ENCODE results near the gene F5.

The F5 gene

GRCh38 chr1:169604781-169605560, 18.7 kb upstream of the F5 start:
- Histone ChIP-seq H3K9me3 (ENCODE audit: control insufficient read depth, insufficient read depth, low read length) (no peaks in the 10 kb centered on the region), H3K4me1 (ENCODE audit: insufficient read depth, low read length) (no peaks in the 10 kb centered on the region), H3K9ac (ENCODE audit: low read depth, low read length) (no peak overlapping the region), H3K36me3 (ENCODE audit: insufficient read depth, low read length) (no peaks in the 10 kb centered on the region)

- no peaks in the 10 kb centered on the region for H3K4me1 ChIP-seq (ENCODE audit: insufficient read depth, low read length)
- H3K9ac ChIP-seq (ENCODE audit: low read depth, low read length), result no peak overlapping the region
- H3K9me3 ChIP-seq (ENCODE audit: control insufficient read depth, insufficient read depth, low read length), result no peaks in the 10 kb centered on the region
- no peaks in the 10 kb centered on the region for H3K36me3 ChIP-seq (ENCODE audit: insufficient read depth, low read length)
These were observed 15.0 kb upstream of the F5 start for GRCh38 chr1:169601096-169601881.

DNA sequence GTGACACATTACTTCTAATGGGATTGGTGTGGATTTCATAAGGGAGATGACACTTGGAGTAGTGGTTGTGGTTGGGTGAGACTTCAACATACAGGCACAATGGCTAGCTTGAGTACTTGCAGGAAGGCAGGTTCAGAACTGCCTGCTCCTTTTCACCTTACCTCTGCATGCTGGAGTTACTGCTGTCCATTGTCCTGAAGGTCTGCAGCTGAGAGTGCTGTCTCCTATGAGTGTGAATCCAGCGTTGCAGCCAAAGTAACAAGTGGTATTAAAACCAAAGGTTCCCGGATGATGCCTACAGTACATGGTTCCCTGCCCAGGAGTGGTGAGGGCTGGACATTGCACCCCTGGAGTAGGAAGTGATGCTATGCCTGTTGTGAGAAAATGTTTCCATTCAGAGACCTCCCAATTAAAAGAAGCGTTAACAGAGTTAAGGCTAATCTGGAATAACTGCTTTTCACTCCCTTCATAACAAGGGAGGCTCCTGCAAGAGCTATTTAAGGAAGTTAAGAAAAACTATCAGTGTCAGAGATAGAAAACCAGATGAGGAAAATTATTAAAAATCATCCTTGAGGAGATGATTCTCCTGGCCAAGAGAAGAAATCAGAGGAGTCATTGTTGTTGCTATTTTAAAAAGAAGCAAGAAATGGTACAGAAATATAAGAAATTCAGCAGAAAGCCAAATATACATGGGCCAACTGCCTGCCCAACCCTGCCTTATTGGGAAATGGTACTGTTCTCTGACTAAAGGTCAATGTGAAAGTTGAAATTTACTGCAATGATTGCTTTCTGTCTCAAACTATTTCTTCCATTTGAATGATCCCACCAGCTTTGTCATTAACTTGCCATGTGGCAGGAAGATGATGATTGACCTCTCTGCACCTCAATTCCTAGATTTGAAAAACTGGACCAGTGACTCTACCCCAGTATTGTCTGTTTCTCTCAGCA, 9.8 kb upstream of the F5 start:
- no peak overlapping the region for H3K9ac ChIP-seq (ENCODE audit: low read depth, low read length)
- H3K4me1 ChIP-seq (ENCODE audit: insufficient read depth, low read length), result no peaks in the 10 kb centered on the region
- no peaks in the 10 kb centered on the region for H3K36me3 ChIP-seq (ENCODE audit: insufficient read depth, low read length)
- H3K9me3 ChIP-seq (ENCODE audit: control insufficient read depth, insufficient read depth, low read length), result no peaks in the 10 kb centered on the region

- Histone ChIP-seq H3K4me1 (ENCODE audit: insufficient read depth, low read length) (no peaks in the 10 kb centered on the region), H3K9me3 (ENCODE audit: control insufficient read depth, insufficient read depth, low read length) (no peaks in the 10 kb centered on the region), H3K36me3 (ENCODE audit: insufficient read depth, low read length) (no peaks in the 10 kb centered on the region), H3K9ac (ENCODE audit: low read depth, low read length) (no peak overlapping the region)
These were observed 8.1 kb upstream of the F5 start for GRCh38 chr1:169594391-169594790.

DNA sequence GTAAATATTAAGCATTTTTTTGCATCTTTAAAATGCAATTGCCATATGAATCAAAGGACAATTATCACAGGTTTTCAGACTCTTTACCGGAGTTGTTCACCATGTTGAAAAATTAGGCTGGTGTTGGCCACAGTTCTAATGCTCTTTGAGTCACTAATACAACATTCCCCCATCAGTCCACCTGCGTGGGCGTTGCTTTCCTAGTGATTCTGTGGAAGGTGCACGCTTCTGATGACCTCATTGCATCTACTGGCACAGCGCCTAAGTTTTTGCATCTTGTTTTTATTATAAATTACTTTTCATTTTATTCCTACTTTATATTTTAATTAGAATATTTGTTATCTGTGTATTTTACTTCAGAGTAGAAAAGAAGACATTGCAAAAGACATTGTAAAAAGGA, 4.7 kb upstream of the F5 start:
- no peaks in the 10 kb centered on the region for H3K36me3 ChIP-seq (ENCODE audit: insufficient read depth, low read length)
- H3K4me1 ChIP-seq (ENCODE audit: insufficient read depth, low read length), result no peaks in the 10 kb centered on the region
- H3K9me3 ChIP-seq (ENCODE audit: control insufficient read depth, insufficient read depth, low read length), result no peaks in the 10 kb centered on the region

GRCh38 chr1:169588785-169589485, 2.7 kb upstream of the F5 start:
- H3K4me1 ChIP-seq (ENCODE audit: insufficient read depth, low read length), result no peaks in the 10 kb centered on the region
- H3K9ac ChIP-seq (ENCODE audit: low read depth, low read length), result no peak overlapping the region
- H3K36me3 ChIP-seq (ENCODE audit: insufficient read depth, low read length), result no peaks in the 10 kb centered on the region
- no peaks in the 10 kb centered on the region for H3K9me3 ChIP-seq (ENCODE audit: control insufficient read depth, insufficient read depth, low read length)

More for the DNA sequence above, 4.7 kb upstream of the F5 start:
- no peak overlapping the region for H3K9ac ChIP-seq (ENCODE audit: low read depth, low read length)

GRCh38 chr1:169588112-169588511, 1.8 kb upstream of the F5 start:
- Histone ChIP-seq H3K4me1 (ENCODE audit: insufficient read depth, low read length) (no peaks in the 10 kb centered on the region), H3K9me3 (ENCODE audit: control insufficient read depth, insufficient read depth, low read length) (no peaks in the 10 kb centered on the region), H3K36me3 (ENCODE audit: insufficient read depth, low read length) (no peaks in the 10 kb centered on the region), H3K9ac (ENCODE audit: low read depth, low read length) (no peak overlapping the region)

DNA sequence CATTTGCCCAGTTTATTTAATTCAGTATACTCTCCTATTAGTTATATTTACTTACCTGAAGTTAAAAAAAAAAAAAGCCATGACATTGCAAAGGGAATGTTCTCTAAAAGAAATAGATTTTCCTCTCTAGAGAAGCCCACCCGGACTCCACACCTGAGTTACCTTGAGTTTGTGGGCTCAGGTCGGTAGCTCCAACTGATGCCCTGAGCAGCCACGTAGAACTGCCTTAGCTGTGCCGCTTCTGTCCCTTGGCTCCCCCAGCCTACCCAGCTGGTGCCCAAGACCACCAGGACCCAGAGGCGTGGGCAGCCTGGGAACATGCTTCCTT, 250 bp downstream of the F5 start:
- Histone ChIP-seq H3K4me1 (ENCODE audit: insufficient read depth, low read length) (no peaks in the 10 kb centered on the region), H3K9me3 (ENCODE audit: control insufficient read depth, insufficient read depth, low read length) (no peaks in the 10 kb centered on the region), H3K9ac (ENCODE audit: low read depth, low read length) (peak overlapping the region; percentile 47; the same call in 1 of the 2 replicates), H3K36me3 (ENCODE audit: insufficient read depth, low read length) (no peaks in the 10 kb centered on the region)

GRCh38 chr1:169585181-169585580, 1.1 kb downstream of the F5 start:
- no peaks in the 10 kb centered on the region for H3K36me3 ChIP-seq (ENCODE audit: insufficient read depth, low read length)
- no peak overlapping the region for H3K9ac ChIP-seq (ENCODE audit: low read depth, low read length)
- no peaks in the 10 kb centered on the region for H3K9me3 ChIP-seq (ENCODE audit: control insufficient read depth, insufficient read depth, low read length)
- no peaks in the 10 kb centered on the region for H3K4me1 ChIP-seq (ENCODE audit: insufficient read depth, low read length)

- Histone ChIP-seq H3K36me3 (ENCODE audit: insufficient read depth, low read length) (no peaks in the 10 kb centered on the region), H3K9ac (ENCODE audit: low read depth, low read length) (no peak overlapping the region), H3K4me1 (ENCODE audit: insufficient read depth, low read length) (no peaks in the 10 kb centered on the region), H3K9me3 (ENCODE audit: control insufficient read depth, insufficient read depth, low read length) (no peaks in the 10 kb centered on the region)
These were observed 1.7 kb downstream of the F5 start for GRCh38 chr1:169584483-169585144.

DNA sequence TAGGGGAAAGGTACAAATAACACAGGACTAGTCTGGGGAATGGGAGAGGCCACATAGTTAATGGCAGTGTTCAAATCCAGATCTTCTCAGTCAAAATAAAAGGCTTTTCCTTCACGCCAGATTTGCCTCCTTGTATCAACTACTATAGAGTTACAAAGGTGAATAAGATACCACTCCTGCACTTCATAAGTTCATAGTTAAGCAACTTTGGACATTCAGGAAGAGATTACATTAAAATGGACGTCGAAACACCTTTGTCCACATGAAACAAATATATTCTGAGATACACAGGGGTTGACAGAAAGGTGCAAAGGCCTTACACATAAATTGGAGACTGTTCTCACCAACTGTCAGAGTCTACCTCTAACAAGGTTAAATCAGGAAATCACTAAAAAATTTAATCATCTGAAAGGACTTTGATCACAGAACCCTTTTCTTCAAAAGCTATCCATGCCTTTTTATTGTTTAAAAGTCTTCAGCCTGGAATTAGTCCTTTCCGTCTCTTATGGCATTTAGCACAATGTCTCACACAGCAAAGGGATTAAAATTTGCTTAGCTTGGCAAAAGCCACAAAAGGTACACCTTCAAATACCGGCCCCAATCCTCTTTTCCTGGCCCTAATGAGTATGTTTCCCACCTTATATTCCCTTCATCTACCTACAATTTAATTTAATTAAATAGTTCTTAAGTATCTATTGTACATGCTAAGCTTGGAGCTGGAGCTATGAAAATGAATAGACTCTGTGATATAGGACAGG, 8.1 kb downstream of the F5 start:
- Histone ChIP-seq H3K4me1 (ENCODE audit: insufficient read depth, low read length) (no peaks in the 10 kb centered on the region), H3K9me3 (ENCODE audit: control insufficient read depth, insufficient read depth, low read length) (no peaks in the 10 kb centered on the region), H3K36me3 (ENCODE audit: insufficient read depth, low read length) (no peaks in the 10 kb centered on the region), H3K9ac (ENCODE audit: low read depth, low read length) (no peak overlapping the region)

- Histone ChIP-seq H3K9me3 (ENCODE audit: control insufficient read depth, insufficient read depth, low read length) (no peaks in the 10 kb centered on the region), H3K36me3 (ENCODE audit: insufficient read depth, low read length) (no peaks in the 10 kb centered on the region), H3K9ac (ENCODE audit: low read depth, low read length) (no peak overlapping the region), H3K4me1 (ENCODE audit: insufficient read depth, low read length) (no peaks in the 10 kb centered on the region)
These were observed 9.3 kb downstream of the F5 start for GRCh38 chr1:169576935-169577331.

Data from ES-I3 (cell line).